K562 (cell line): ENCODE measurements around the gene OR4N5.
"Not testable (repeated sequence)": the region's sequence is repeated elsewhere in the genome, so short reads cannot be mapped to it uniquely, and the experiment has no call there.

Experiments
- BHLHE40 ChIP-seq: IDR thresholded peaks from 2 replicates; pipeline ENCODE4 v1.6.1; 2011; ENCODE audit warnings: low read length, improper control_type of control experiment
- CHCHD3 ChIP-seq: fragments of 250-450 bp; sonication (Bioruptor Pico); IDR thresholded peaks from 2 replicates; pipeline ENCODE4 v2.1.2; 2022; ENCODE audit warnings: mild to moderate bottlenecking
- MIER1 ChIP-seq: fragments of 450-650 bp; IDR thresholded peaks from 2 replicates; pipeline ENCODE4 v1.6.1; 2016; ENCODE audit warnings: antibody characterized with exemption, mild to moderate bottlenecking, low read depth
- MTA1 ChIP-seq: fragments of 450-650 bp; IDR thresholded peaks from 2 replicates; pipeline ENCODE4 v1.6.1; 2017; ENCODE audit warnings: borderline replicate concordance
- TAF1 ChIP-seq: IDR thresholded peaks from 2 replicates; pipeline ENCODE4 v1.6.1; 2011; ENCODE audit warnings: mild to moderate bottlenecking, low read length, moderate library complexity; ENCODE audit not compliant: insufficient read depth, control insufficient read depth, severe bottlenecking; ENCODE audit errors: extremely low read depth
- TCF3 ChIP-seq: sonication (generic); formaldehyde crosslinking; IDR thresholded peaks from 2 replicates; pipeline ENCODE4 v1.4.0; 2020; ENCODE audit warnings: mild to moderate bottlenecking, missing genetic modification reagents
- ZNF121 ChIP-seq: sonication (generic); formaldehyde crosslinking; conservative IDR thresholded peaks from 2 replicates; pipeline ENCODE4 v1.8.0; 2022; ENCODE audit warnings: missing genetic modification reagents

- TF ChIP-seq MTA1; BHLHE40; CHCHD3 (CRISPR knock-in tag); TAF1; TCF3; ZNF121 (CRISPR knock-in tag); MIER1: not testable (repeated sequence)
These were observed 31.2 kb downstream of the OR4N5 start for GRCh38 chr14:20169852-20170251.
